Limb (tissue), 2 donors: Measurements from ENCODE around the gene MAN2C1.
"Not testable (repeated sequence)": the region's sequence is repeated elsewhere in the genome, so short reads cannot be mapped to it uniquely, and the experiment has no call there.

Experiments
- DNase-seq, 2 donors: peaks; one replicate each; pipeline ENCODE4 v3.0.0-alpha.2; 2016; ENCODE audit errors: extremely low spot score in 2 of 2

Gene MAN2C1

DNA sequence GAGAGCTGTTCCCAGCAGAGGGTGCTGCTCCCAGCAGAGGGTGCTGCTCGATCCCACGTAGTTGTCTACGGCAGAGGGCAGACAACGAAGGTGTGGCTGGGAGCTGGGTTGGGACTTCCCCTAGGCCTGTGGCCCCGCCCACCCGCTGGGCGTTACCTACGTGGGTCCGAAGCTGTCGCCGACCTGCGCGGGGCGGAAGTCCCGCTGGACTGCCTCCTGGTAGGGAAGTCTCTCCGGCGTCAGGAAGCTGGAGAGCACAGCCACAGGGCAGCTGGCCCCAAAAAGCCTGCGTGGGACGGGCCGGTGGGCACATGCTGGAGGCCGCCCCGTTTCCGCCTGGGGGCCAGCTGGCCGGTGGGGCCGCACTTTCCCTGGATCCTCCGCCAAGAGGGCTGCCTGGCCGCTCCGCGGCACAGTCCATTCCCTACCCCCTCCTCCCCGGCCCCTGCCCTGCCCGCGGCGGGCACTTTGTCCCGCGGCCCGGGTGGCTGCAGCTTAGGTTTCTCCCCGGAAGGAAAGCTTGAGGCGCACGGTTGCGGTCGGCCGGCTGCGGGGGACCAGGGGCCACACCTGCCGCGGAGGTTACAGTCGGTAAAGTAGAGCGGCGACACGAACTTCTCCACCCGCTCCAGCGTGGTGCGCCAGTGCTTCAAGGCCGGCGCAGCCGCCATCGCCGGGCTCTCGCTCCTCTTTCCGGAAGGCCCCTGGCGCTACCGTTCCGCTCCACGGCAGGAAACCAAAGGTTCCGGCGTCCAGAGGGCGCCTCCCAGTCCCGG lies at the start of gene MAN2C1:
Gene MAN2C1, minus strand, starts transcription at position 695 of the 776 bp plus-strand sequence. Its CDS starts 24 bp downstream, at position 671.
- peak; percentile 93 to 94 for DNase-seq

DNA sequence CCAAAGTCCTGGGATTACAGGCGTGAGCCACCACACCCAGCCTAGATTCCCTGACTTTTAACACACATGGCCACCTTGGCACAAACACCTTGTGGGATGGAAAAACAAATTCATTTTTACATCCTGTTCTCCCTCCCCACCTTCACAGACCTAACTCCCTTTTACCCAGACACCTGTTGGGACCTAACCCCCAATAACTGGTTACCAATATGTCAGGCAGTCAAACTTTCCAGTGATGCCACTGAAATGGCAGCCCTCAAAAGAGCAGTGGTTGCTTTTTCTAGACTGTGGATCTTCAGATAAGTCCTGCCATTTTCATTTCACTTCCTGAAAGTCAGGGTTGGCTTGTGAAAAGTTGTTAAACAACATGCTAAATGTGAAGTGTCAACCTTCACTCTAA lies 48.2 kb upstream of the MAN2C1 start:
- no peak for DNase-seq

- DNase-seq: no peak
These were observed 41.8 kb upstream of the MAN2C1 start for GRCh38 chr15:75410196-75410595.

DNA sequence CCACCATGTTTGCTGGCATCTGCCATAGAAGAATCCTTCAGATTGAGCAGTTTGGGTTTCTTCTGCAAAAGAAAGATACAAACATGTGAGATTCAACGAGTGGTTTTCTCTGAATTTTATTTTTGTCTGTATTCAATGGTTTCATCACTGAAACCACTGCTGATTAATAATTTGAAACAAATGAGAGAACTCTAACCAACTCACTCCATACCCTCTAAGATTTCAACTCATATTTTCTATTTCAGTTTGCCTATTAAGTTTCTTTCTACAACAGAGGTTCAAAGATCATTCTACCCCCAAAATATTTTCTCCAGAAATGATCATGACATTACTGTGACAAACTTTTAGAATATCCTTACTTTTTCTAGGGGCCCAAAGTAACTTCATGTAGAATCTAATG lies 38.7 kb upstream of the MAN2C1 start:
- no peak for DNase-seq

DNA sequence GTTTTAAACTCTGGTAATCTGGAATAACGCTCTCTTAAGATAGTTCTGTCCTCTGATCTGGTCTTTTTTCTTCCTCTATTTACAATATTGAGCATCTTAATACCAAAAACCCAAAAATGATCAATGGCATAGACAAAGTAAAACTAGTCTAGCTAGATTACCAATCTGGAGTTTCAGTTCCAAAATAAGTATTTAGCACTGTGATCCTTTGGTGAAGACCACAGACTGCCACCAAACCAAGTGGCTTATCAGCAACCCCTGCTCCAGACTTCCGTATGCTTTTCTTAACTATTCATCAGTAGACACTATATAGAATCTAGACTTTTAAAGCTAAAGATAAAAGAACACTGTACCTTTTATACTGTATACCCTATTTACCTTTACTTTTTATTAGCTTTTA lies 35.5 kb upstream of the MAN2C1 start:
- no peak for DNase-seq

DNA sequence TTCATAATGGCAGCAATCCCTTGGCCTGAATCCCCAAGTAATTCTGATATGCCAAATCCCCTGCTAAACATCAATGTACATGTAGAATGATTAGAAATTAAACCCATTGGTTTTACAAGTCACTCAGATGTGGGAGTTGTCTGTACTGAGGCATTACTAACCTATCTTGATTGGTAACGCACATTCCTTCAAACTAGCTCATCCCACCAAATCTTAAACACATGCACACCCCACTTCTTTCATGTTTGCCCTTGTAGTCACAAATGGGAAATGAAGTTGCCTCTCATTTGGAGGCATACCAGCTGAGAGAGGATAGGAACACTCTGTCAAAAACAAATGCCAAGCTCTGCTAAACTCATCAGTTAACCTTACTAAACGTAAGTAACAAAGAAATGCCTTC lies 29.1 kb upstream of the MAN2C1 start:
- DNase-seq: no peak

GRCh38 chr15:75389791-75390382 lies 21.5 kb upstream of the MAN2C1 start:
- no peak for DNase-seq

GRCh38 chr15:75383986-75384385 lies 15.6 kb upstream of the MAN2C1 start:
- DNase-seq: not testable (repeated sequence)

GRCh38 chr15:75380773-75381172 lies 12.4 kb upstream of the MAN2C1 start:
- no peak for DNase-seq

GRCh38 chr15:75371901-75372688 lies 3.7 kb upstream of the MAN2C1 start:
- DNase-seq: no peak

DNA sequence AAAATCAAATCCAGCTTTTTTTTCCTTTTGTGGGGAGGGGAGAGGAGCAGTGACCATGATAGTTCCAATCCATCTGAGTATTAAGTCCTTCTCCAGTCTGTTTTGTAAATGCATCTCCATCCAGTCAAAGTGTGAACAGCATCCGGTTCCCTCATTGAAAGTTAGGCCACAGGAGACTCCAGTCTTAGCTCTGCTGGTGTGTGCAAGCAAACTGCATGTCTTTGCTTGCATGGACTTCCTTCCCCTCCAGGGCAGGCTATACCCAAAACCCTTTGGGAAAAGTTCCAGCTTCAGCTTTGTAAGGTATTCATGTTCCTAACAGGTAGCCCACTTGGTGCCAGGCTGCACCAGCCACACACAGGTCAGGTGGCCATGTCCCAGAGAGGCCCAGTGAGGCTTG lies 3.1 kb upstream of the MAN2C1 start:
- no peak for DNase-seq

DNA sequence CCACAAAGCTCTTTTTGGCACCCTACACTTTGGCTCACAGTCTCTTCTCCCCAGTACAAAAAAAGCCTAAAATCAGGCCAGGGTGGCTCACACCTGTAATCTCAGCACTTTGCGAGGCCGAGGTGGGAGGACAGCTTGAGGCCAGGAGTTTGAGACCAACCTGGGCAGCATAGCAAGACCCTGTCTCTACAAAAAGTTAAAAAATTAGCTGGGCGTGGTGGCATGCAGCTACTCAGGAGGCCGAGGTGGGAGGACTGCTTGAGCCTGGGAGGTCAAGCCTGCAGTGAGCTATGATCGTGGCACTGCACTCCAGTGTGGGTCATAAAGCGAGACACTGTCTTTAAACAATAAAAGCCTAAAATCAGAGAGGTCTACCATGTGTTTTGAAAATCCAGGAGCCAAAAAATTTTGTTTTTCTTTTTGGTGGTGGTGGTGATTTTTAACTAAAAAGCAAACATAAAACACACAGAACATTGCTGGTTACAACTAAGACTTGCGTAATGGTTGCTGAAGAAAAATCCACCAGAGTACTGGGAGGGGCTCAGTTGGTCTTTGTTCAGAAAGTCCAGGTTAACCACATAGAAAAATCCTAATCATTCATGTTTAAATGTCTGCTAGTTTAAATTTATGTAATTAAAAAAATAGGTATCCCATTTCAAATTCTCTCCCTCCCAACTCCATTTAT lies 1.6 kb upstream of the MAN2C1 start:
- no peak for DNase-seq

DNA sequence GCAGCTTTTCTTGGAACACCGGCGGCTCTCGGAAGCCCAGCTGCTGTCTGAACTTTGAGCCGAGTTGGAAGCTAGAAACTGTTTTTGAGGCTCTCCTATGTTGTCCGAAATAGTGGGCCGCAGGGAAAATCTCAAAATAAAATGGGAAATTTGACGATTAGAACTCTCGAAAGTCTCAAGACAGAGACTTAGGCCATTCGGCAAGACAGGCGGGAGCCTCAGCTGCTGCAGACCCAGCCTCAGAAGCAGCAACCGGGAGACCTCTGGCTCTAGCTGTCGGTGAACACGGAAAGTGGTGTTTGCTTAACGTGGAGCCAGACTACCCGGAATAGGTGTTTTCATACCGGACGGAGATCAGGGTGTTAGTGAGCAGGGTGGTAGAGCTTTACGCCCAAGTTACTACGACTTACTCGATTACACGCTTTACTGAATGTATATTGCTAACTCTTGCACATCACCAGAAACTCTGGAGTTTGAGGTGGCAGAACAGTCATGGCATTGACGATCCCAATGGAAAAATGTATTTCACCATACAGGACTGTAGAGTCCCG lies 357 bp upstream of the MAN2C1 start:
- no peak for DNase-seq

DNA sequence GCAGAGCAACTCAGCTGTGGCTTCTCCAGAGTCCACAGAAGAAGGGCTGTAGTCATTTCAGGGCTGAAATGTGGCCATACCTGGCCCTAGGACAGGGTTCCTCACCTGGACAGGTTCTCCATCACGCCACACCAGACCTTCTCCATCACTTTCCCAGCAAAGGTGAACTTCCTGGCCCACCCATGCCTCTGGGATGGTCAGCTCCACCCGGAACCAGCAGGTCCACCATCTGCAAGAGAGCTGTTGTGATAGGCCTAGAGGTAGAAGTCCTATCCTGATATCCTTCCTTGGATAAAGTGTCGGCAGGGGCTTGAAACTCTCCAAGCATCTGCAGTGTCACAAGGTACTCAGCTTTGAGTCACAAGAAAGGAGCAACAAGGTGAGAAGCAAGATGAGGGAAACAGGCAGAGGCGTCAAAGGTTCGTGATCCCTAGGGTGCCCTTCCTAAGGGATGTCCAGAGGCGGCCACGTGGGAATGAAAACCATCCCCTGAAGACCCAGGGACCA lies 948 bp downstream of the MAN2C1 start:
- no peak for DNase-seq

DNA sequence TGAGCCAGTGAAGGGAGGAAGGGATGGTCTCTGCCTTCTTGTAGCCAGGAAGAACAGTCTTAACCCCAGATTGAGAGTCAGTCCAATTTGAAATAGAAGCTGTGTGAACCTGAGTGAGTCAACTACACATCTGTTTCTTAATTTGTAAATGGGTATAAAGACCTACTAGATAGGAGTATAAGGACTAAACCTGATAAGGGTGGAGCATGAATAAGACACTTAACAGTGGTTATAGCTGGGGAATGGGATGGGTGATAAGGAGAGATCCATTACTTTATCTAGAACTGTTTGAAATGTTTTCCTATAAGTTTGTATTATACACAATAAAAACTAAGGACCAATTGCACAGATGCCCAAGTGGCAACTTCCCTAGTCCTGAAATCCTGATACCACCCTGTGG lies 1.4 kb downstream of the MAN2C1 start:
- DNase-seq: no peak

GRCh38 chr15:75366163-75366562 lies 2.2 kb downstream of the MAN2C1 start:
- no peak for DNase-seq

DNA sequence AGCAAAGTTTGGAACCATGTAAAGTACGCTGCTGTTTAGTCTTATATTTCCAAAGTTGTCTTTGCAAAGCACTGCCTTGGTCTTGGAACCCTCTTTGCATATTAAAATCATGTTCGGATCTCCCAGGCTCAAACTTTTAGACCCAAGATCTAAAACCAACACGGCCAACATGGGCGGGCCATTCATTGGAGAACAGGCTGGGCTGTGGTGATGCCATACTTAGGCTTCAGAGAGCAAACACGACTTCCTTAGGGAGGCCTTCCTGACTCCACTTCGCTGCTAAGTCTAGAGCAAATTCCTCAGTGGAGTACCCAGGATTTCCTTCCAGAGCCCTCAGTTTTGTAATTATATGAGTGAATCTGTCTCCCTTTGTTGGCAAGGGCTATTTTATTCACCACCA lies 3.5 kb downstream of the MAN2C1 start:
- no peak for DNase-seq

DNA sequence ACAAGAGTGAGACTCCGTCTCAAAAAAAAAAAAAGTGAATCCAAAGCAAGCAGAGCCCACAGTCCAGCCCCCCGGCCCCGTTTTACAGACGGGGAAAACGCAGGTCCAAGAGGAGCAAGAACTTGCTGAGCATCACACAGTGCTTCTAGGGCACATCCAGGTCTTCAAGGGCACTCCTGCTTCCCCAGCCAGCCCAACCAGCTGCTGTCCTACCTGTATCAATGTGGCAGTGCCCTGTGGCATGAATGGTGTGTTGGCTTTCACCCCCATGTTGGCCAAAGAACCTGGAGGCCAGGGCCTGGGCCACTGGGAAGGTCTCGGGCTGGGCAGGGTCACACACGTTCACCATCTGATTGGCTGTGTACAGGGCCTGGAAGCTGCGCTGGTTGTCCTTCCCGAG lies 4.6 kb downstream of the MAN2C1 start:
- no peak for DNase-seq

DNA sequence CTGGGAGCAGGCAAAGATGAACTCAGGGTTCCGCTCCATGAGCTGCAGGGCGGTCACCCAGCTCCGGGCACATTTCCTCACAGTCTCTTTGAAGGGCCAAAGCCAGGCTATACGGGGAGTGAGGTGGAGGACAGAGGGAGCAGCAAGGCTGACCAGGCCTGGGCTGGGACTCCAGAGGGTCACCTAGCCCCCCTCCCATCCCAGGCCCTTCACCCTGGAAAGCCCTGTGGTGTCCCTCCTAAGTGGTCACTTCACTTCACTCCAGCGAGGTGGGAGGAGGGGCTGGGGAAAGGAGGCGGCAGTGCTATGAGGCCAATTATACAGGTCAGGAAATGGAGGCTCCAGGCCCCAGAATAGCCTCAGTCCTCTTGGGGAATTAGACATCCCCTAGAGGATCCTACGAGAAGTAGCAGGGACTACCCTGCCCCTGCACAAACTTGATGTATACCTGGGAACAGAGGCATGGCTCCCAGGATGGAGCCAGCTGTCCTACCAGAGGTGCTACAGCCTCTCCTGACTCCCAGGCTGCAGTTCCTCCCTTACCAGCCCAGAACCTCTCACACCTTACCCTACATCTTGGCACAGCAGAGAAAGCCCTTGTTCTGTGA lies 5.7 kb downstream of the MAN2C1 start:
- no peak for DNase-seq

GRCh38 chr15:75361989-75362641 lies 6.3 kb downstream of the MAN2C1 start:
- DNase-seq: no peak
